Cardiac fibroblast (primary cell): ENCODE results near the gene SUN1.

ENCODE experiments used
- DNase-seq, 2 donors: peaks; one replicate each; pipeline versions ENCODE4 v3.0.0 to v3.0.0-alpha.2; 2010; ENCODE audit warnings: low read depth in 2 of 2
- H3K4me3 ChIP-seq, 2 donors: replicated peaks in 1 of 2; 1 replicate in 1 of 2; 2 replicates in 1 of 2; pipeline ENCODE4 v1.5.1; 2011; ENCODE audit warnings: low read depth in 2 of 2, low read length in 2 of 2, mild to moderate bottlenecking in 2 of 2, moderate library complexity in 1 of 2
- TF ChIP-seq, protein P1 (sequence below): IDR thresholded peaks from one replicate; pipeline ENCODE4 v1.5.1; 2011; ENCODE audit warnings: low read depth, mild to moderate bottlenecking, low read length, inconsistent platforms

SUN1 gene

DNA sequence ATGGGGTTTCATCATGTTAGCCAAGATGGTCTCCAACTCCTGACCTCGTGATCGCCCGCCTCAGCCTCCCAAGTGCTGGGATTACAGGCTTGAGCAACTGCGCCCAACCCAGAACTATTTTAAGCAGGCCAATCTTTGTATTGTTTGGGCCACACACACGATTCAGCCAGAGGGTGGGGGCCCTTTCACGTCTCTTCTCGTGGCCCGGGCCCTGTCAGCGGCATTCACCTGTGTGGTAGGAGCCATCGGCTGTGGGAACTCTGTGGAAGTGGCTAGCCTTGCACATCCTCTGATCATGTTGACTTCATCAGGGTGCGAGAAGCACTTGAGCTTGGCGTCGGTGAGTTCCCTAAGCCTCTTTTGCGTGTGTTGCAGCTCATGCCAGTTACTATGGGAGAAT lies 16.9 kb downstream of the SUN1 start:
- TF ChIP-seq, protein P1, sequence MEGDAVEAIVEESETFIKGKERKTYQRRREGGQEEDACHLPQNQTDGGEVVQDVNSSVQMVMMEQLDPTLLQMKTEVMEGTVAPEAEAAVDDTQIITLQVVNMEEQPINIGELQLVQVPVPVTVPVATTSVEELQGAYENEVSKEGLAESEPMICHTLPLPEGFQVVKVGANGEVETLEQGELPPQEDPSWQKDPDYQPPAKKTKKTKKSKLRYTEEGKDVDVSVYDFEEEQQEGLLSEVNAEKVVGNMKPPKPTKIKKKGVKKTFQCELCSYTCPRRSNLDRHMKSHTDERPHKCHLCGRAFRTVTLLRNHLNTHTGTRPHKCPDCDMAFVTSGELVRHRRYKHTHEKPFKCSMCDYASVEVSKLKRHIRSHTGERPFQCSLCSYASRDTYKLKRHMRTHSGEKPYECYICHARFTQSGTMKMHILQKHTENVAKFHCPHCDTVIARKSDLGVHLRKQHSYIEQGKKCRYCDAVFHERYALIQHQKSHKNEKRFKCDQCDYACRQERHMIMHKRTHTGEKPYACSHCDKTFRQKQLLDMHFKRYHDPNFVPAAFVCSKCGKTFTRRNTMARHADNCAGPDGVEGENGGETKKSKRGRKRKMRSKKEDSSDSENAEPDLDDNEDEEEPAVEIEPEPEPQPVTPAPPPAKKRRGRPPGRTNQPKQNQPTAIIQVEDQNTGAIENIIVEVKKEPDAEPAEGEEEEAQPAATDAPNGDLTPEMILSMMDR: no peak
- no peak overlapping the region for H3K4me3 ChIP-seq
- no peak for DNase-seq

DNA sequence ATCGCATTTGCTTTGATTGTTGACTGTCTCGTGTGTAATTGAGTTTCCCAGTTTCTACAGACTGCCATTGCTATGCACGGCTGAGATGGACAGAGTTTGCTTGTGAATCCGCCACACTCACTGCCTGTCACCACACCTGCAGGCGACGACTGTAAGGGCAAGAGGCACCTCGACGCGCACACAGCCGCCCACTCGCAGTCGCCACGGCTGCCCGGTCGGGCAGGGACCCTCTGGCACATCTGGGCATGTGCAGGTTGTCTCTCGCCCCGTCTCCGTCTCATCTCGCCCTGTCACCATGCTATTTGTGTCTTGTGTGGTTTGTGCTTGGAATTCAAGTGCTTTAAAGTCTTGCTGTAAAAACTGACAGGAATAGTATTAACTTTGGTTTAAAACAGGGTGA lies 17.5 kb downstream of the SUN1 start:
- DNase-seq: no peak
- H3K4me3 ChIP-seq: no peak overlapping the region
- TF ChIP-seq, protein P1: no peak

DNA sequence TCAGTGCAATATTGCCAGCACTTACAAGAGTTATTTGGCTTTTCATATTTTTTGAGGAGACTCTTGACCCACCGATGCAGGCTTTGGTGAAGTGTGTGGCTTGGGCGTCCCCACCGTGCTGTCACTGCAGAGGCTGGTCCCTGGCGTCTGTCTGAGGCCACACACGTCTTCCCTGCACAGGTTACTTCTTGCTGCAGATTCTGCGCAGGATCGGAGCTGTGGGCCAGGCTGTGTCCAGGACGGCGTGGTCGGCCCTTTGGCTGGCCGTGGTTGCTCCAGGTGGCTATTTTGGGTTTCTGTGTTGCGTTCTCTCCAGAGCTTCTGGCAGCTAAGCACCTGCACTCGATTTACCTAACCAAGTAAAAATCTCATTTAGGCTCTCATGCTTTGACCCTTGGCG lies 18.9 kb downstream of the SUN1 start:
- TF ChIP-seq, protein P1: no peak
- no peak for DNase-seq

DNA sequence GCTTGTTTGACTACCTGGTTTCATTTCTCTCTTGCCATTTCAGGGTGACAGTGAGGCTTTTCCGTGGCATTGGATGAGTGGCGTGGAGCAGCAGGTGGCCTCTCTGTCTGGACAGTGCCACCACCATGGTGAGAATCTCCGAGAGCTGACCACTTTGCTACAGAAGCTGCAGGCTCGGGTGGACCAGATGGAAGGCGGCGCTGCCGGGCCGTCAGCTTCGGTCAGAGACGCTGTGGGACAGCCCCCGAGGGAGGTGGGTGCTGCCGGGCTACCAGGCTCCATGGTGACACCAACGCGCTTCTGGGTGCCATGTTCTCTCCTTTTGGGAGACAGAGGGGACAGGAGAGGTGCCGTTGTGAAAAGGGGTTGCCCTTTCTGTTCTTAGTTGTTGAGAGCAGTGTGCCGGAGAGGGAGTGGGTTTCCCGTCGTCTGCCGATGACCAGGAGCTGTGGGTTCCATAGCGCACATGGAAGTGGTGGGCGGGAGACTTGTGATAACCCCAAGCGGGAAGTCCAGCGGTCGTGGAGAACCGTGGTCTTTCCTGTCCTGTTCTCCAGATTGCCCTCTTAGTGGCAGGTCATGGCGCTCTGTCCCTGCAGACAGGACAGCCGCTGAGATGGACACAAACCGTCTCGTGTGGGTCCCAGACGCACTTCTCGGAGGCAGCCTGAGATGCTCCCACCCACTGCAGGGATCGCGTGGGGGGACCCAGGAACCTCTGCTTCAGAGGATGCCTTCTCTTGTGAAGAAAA lies 21.3 kb downstream of the SUN1 start:
- no peak overlapping the region for H3K4me3 ChIP-seq
- TF ChIP-seq, protein P1: no peak
- DNase-seq: no peak

More for the DNA sequence above, 18.9 kb downstream of the SUN1 start:
- H3K4me3 ChIP-seq: no peak overlapping the region

DNA sequence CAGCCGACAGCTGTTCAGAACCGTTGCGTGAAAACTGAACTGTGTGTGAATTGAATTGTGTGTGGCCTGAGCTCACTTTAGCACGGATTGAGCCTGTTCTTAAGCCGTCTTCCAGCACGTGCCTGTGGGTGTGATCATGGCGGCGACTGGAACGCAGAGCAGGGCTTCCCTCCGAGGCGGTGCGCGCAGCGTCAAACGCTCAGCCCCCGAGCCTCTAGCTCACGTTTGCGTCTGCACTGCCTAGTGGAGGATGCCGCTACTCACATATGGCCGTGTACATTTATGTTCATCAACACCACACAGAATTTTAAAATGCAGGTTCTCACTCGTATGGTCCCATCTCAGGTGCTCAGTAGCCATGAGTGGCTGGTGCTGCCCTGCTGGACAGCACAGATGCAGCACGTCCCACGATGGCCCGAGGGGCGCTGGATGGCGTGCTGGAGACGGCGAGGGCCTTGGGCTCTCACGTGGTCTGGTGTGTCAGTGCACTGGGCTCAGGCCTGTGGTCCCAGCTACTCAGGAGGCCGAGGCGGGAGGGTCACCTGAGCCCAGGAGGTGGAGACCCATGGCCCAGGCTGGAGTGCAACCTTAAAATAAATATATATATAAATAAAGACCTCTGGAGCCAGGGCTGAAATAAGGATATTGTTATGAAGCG lies 22.0 kb downstream of the SUN1 start:
- no peak for DNase-seq
- H3K4me3 ChIP-seq: no peak overlapping the region
- TF ChIP-seq, protein P1: no peak

DNA sequence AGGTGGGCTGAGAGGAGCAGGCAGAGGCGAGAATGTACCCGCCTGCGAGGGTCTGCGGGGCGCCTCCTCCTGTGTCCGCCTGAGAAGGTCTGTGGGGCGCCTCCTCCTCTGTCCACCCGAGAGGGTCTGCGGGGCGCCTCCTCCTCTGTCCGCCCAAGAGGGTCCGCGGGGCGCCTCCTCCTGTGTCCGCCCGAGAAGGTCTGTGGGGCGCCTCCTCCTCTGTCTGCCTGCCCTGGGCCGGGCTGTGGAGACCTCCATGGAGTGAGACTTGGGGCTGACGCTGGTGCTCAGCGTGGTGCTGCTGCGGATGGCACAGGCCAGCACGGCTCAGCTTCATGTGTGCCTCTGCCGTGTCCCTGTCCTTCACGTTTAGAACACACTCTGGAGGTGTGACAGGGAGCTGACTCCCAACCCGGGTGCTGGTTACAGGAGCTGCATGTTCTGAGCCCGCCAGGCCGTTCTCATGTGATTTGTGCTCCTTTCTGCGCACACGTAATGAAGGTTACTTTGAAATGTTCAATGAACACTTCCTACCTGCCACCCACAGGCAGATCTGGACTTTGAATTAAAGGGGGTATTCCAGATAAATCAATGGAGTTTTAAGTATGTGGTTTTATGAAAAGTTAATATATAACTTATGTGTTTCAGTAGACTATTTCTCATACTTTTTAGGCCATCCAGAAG lies 23.6 kb downstream of the SUN1 start:
- TF ChIP-seq, protein P1: no peak
- DNase-seq: no peak
- H3K4me3 ChIP-seq: no peak overlapping the region
